Transverse colon (tissue), 4 donors: ENCODE results near the gene SIRPB2.

ENCODE experiments used
- CTCF ChIP-seq, 5 experiments: fragments of 200-600 bp in 3 of 5; fragments of 450-650 bp in 2 of 5; sonication (generic) in 3 of 5; IDR thresholded peaks; 1 replicate in 2 of 5; 2 replicates in 3 of 5; pipeline ENCODE4 v1.5.1; 2016 to 2017; ENCODE audit warnings: antibody characterized with exemption in 5 of 5, inconsistent platforms in 3 of 5, mild to moderate bottlenecking in 2 of 5, moderate library complexity in 1 of 5
- POLR2A ChIP-seq: fragments of 450-650 bp; IDR thresholded peaks from one replicate; pipeline ENCODE4 v1.6.1; 2016; ENCODE audit warnings: antibody characterized with exemption, mild to moderate bottlenecking, moderate library complexity
- POLR2AphosphoS5 ChIP-seq, 3 donors: sonication (generic); formaldehyde crosslinking; IDR thresholded peaks; one replicate each; pipeline ENCODE4 v1.6.1; 2016; ENCODE audit warnings: antibody characterized with exemption in 3 of 3

GRCh38 chr20:1539816-1540419 lies 48.7 kb upstream of the SIRPB2 start:
- no peak for TF ChIP-seq CTCF (IDR thresholded peaks at IDR 0.05)
- TF ChIP-seq POLR2A: no peak
- TF ChIP-seq POLR2AphosphoS5 (IDR thresholded peaks at IDR 0.05): no peak
